Stimulated activated CD4-positive, alpha-beta T cell treated with anti-CD3 and anti-CD28 coated beads, Interleukin-1b, Interleukin-23, amount 100 ng/mL, for 1 hour (primary cell): ENCODE measurements around the gene RSPH9.

ENCODE experiments used
- DNase-seq, 2 donors: peaks; one replicate each; pipeline ENCODE4 v3.0.0-alpha.2; 2020; ENCODE audit warnings: low read depth in 2 of 2

RSPH9 gene

GRCh38 chr6:43668151-43669028 is 23.6 kb downstream of the RSPH9 start:
- peak in 1 of 2 donors; percentile 19 for DNase-seq

- DNase-seq = no peak
Measured at GRCh38 chr6:43669050-43669921, 24.4 kb downstream of the RSPH9 start.

- DNase-seq = no peak
Measured at GRCh38 chr6:43669922-43670622, 25.2 kb downstream of the RSPH9 start.

- DNase-seq = no peak
Measured at GRCh38 chr6:43670623-43670986, 25.8 kb downstream of the RSPH9 start.

- no peak for DNase-seq
Measured at GRCh38 chr6:43671011-43671800, 26.4 kb downstream of the RSPH9 start.

- DNase-seq = no peak
Measured at GRCh38 chr6:43671801-43672690, 27.2 kb downstream of the RSPH9 start.

- DNase-seq = no peak
Measured at GRCh38 chr6:43673444-43674084, 28.7 kb downstream of the RSPH9 start.

GRCh38 chr6:43674291-43674690 is 29.5 kb downstream of the RSPH9 start:
- DNase-seq = no peak

- DNase-seq = no peak
Measured at GRCh38 chr6:43674921-43675320, 30.1 kb downstream of the RSPH9 start.

- no peak for DNase-seq
Measured at GRCh38 chr6:43676962-43677606, 32.2 kb downstream of the RSPH9 start.

- no peak for DNase-seq
Measured at GRCh38 chr6:43677759-43678158, 32.9 kb downstream of the RSPH9 start.

- no peak for DNase-seq
Measured at GRCh38 chr6:43678341-43678740, 33.5 kb downstream of the RSPH9 start.

GRCh38 chr6:43679057-43679456 is 34.2 kb downstream of the RSPH9 start:
- DNase-seq = no peak

- DNase-seq = no peak
Measured at GRCh38 chr6:43680308-43681200, 35.7 kb downstream of the RSPH9 start.

- no peak for DNase-seq
Measured at GRCh38 chr6:43681303-43681702, 36.5 kb downstream of the RSPH9 start.

- no peak for DNase-seq
Measured at GRCh38 chr6:43682724-43683429, 38.0 kb downstream of the RSPH9 start.

GRCh38 chr6:43683708-43684455 is 39.0 kb downstream of the RSPH9 start:
- DNase-seq = no peak
